ENCODE results near the gene ABLIM2.

The ABLIM2 gene

DNA sequence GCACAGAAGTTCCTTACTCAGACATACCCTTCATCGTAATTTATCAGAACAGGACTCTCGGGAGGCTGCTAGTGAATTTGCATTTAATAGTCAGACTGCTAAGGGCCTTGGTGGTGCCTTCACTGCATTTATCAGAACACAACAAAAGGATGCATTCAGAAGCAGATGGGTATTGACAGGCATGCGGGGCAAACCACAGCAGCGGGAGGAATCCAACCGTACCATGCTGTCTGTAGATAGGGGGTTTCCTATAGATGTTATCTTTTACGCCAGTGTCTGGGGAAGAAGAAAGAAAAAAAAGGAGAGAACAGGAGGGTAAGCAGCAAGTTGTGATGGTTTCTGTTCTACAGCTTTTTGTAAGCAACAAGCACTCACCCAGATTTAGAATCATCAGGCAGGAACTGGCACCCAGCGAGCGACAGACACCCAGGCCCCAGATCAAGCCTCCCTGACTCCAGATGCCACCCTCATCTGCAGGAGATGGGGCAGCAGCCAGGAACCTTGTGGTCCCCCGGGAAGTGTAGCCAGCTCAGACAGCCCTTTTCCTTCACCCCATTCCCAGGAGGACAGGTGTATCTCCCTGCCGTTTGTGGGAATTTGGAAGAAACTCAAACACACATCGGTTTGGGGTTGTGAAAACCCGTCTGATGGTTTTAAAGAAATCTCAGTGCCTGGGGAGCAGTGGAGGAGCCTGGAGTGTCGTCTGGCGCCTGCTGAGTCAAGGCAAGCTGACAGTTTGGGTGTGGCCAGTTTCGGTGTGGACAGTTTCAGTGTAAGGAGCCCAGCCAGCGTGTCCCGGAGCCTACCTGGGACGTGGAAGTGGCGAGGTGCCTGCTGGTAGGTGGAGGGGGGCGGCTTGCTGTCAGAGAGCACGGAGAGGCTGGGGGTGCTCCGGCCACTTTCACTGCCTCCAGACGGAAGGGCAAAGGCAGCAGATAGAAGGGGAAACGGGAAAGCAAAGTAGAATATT, 138.9 kb downstream of the ABLIM2 start:
- no peak for DNase-seq

- DNase-seq = no peak
Observed at GRCh38 chr4:8016527-8016926, 142.1 kb downstream of the ABLIM2 start.

GRCh38 chr4:8015512-8015911, 143.1 kb downstream of the ABLIM2 start:
- DNase-seq = no peak

GRCh38 chr4:8013976-8014726, 144.5 kb downstream of the ABLIM2 start:
- DNase-seq = no peak

DNA sequence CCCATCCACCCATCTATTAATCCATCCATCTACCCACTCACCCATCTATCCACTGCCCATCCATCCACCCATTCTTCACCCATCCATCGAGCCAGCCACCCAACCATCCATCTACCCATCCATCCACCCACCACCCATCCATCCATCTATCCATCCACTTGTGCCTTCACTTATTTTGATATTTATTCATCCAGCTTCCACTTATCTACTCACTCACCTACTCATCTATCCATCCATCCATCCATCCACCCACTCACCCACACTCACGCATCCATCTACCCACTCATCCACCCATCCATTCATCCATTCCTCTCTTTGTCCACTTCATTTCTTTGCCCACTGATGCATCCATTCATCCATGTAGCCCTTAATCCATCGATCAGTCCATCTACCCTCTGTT, 146.1 kb downstream of the ABLIM2 start:
- no peak for DNase-seq

- no peak for DNase-seq
Observed at GRCh38 chr4:8010618-8011017, 148.0 kb downstream of the ABLIM2 start.

DNA sequence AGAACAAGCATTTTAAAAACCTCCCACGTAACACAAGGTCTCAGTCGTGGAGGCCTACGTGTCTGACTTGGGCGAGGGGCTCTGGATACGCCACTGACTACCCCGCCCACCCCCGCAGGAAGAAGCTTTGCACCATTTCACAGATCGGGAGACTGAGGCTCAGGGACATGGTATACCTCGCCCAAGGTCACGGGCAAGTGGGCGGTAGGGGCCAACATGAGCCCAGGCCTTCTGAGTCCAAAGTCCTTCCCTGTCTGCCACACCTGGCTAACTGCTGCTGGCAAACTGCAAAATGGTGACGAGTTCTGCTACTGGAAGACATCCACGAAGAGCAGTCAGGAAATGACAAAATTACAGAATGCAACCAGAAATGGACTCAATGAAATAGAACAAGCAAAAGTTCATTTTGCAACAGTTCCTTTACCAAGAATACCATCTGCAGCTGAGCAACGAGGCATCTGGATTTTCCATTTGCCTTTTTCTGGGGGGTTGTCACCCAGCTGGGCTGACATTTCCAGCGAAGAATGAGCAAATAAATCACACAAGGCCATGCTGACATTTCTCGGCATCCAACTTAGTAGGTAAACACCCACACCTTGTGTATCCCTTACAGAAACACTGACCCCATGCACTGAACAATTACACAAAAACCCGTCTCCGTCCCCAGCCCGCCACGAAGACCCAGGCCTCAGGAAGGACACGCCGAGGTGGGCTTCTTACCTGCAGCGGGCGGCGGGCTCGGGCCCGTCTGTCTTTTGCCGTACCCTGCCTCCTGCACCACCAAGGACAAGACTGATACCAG, 148.7 kb downstream of the ABLIM2 start:
- DNase-seq = no peak

DNA sequence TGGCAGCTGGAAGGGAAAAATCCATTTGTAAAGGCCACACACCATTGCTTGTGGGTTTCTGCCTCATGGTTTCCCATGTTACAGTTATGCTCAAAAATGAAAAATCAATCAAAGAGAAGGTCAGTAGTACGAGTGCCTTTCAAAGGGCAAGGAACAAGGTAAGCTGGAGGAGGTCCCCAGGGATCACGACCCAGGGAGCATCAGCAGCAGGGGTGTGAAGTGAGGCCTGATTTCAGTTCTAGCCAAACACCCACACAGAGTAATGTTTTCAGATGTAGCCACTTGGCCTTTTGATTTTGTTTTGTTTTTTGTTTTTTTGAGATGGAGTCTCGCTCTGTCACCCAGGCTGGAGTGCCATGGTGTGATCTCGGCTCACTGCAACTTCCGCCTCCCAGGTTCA, 149.5 kb downstream of the ABLIM2 start:
- DNase-seq = no peak

- DNase-seq = no peak
Observed at GRCh38 chr4:8008391-8008790, 150.2 kb downstream of the ABLIM2 start.

- DNase-seq = no peak
Observed at GRCh38 chr4:8007581-8007980, 151.0 kb downstream of the ABLIM2 start.

- no peak for DNase-seq
Observed at GRCh38 chr4:8006471-8006870, 152.1 kb downstream of the ABLIM2 start.

DNA sequence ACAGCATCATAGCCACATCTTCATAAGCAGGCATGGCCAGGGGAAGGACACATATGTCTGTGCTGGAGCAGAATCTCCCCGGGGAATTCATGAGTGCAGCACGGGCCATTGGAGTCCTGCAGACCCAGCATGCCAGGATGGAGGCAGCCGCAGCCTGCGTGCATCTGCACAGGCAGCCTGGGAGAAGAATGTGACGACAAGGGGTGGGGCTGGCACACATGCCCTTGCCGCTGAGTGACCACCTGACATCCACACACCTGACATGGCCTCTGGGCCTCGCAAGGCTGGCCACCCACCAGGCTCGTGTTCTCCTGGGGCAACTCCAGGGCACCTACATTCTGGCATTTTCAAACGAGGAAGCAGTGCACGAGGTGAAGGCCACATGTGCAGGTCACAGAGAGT, 152.8 kb downstream of the ABLIM2 start:
- DNase-seq = no peak

DNA sequence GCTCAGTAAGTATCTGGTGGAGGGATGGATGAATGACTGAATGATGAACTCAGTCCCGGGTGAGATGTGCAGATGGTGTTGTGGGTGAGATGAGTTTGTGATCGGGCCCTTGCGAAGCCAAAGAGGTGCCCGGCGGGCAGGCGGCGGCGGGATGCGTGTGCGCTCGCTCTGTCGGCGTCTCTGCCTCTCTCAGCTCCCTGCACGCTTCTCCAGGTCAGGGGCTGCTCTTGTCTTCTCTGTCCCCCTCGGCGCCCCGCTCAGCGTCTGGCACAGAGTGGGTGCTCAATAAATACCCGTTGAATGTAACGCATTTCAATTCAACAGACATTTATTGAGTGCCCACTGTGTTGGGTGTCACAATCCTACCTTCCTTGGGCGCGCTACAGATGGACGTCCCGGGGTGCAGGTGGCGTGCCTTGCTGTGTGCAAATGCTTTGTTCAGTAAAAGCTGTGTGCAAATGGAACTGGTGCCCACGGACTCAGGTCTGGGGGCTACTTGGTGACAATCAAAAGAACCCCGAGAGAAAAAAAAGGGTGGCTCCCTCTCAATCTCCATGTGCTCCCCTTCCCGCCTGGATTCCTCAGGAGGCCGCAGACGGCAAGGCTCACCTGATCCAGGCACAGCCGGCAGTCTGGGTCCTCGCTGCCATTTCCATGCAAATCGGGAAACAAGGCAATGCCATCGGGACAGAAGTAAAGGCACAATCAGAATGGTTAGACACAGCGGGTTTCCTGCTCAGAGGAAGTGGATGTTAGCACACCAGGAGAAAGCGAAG, 153.4 kb downstream of the ABLIM2 start:
- no peak for DNase-seq

DNA sequence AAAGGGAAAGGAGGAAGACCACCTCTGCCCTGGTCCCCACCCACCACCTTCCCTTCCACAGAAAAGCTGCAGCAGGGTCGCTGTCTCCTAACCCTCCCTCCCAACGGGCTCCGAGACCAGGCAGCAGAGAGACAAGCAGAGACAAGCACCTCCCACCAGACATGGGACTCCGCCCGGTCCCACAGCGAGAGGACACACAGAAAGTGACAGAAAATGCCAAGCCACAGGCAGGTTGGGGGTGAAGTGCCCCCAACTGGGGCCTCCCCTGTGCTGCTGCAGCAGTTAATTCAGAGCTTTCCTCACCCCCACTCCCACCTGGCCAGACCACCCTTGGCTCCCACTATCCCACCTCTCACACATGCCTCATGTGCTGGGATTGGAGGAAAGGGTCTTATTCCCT, 154.5 kb downstream of the ABLIM2 start:
- DNase-seq = no peak

DNA sequence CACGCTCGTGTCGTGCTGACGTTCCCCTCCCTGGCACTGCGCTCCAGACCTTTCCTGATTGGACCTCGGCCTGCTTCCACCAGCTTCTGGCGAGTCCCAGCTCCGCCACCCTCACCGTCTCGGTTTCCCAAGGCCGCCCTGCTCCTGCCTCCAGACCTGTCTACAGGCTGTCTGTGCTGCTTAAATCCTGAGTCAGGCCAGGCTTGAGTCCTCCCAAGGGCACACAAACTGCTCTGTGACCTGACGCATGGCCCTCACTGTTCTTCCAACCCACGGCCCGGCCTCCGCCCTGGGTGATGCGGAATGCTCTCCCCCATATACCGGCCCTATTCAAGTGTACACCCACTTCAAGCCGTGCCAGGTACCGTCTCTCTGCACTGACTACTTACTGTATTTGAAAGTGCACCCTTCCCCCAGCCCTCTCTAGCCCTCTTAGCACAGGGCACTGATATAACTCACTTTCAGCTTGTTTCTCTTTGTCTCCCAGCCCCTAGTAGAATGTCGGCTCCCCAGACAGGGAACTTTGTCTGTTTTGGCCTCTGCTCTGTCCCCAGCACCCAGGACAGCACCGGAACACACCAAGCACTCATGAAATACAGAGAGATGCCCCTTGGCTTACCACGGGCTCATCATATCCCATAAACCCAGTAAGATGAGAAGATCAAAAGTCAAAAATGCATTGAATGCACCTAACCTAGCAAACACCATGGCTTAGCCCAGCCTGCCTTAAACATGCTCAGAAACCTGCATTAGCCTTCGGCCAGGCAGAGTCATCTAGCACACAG, 155.9 kb downstream of the ABLIM2 start:
- DNase-seq = no peak

GRCh38 chr4:8001564-8002355, 156.9 kb downstream of the ABLIM2 start:
- DNase-seq = no peak

DNA sequence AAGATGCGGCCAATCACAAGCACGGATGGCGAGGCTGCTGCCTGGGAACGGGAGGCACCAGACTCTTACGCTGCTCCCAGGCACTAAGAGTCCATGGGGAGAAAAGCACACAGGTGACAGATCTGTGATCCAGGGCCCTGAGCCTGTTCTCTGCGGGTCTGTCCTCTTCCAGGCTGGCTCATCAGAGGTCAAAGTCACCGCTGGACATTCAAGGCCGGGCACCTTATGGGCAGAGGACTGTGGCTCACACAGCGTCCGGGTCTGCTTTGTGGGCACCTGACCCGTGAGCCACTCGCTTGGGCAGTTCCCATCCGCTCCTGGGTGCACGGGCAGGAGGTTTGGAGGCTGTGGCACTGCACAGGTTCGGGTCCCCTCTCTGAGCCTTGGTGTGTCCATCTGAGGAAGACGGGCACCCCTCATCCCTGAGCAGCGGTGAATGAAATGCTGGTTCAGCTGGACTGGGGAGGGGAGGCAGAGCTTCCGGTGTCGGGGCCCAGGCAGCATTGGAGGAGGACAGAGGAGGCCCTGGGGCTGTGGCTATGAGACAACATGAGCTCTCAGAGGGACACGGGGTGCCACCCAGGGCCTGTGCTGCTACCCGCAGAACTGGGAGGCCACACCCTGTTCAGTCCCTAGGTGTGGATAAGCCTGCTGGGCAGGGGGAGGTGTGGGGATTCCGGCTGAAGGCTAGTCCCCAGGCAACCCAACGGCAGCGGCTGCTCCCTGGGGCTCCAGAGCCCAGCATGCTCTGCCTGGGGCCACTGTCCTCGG, 157.7 kb downstream of the ABLIM2 start:
- no peak for DNase-seq

DNA sequence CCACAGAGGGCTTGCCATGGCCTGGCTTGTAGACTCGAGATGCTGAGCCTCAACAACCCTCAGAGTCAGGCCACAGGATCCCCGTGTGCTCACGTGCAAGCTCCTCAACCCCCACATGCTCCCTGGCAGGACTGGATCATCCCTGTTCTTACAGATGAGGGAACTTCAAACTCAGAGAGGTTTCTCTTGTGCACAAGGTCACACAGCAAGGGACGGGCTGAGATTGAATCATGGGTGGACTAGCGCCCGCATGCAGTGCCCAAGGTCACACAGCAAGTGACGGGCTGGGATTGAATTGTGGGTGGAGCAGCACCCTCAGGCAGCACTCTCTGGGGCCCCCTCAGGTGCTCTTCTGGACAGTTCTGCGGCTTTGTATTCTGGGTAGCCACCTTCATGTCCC, 158.4 kb downstream of the ABLIM2 start:
- DNase-seq = no peak

GRCh38 chr4:7999695-8000094, 158.9 kb downstream of the ABLIM2 start:
- DNase-seq = no peak

- DNase-seq = no peak
Observed at GRCh38 chr4:7999279-7999678, 159.3 kb downstream of the ABLIM2 start.
